Parathyroid adenoma (tissue), 2 donors: ENCODE results near the gene LIN37.

Source experiments
- H2AFZ ChIP-seq: fragments of 300-600 bp; sonication (generic); one replicate; pipeline ENCODE4 v1.7.0; 2017; ENCODE audit warnings: antibody characterized with exemption, mild to moderate bottlenecking
- H3K27ac ChIP-seq: fragments of 300-600 bp; sonication (generic); one replicate; pipeline ENCODE4 v1.7.0; 2017
- H3K27me3 ChIP-seq: fragments of 300-600 bp; sonication (generic); one replicate; pipeline ENCODE4 v1.7.0; 2017; ENCODE audit warnings: low read length; ENCODE audit not compliant: control insufficient read depth, insufficient read depth
- H3K36me3 ChIP-seq: fragments of 300-600 bp; sonication (generic); one replicate; pipeline ENCODE4 v1.7.0; 2017; ENCODE audit warnings: low read length; ENCODE audit not compliant: control insufficient read depth, insufficient read depth
- H3K4me1 ChIP-seq: fragments of 300-600 bp; sonication (generic); one replicate; pipeline ENCODE4 v1.7.0; 2017; ENCODE audit warnings: control low read depth
- H3K4me2 ChIP-seq: fragments of 300-600 bp; sonication (generic); one replicate; pipeline ENCODE4 v1.7.0; 2017; ENCODE audit warnings: low read length
- H3K4me3 ChIP-seq: fragments of 300-600 bp; sonication (generic); one replicate; pipeline ENCODE4 v1.7.0; 2017; ENCODE audit warnings: low read depth, low read length
- H3K79me2 ChIP-seq: fragments of 300-600 bp; sonication (generic); one replicate; pipeline ENCODE4 v1.7.0; 2017; ENCODE audit warnings: control low read depth
- H3K9ac ChIP-seq: fragments of 300-600 bp; sonication (generic); one replicate; pipeline ENCODE4 v1.7.0; 2017; ENCODE audit warnings: mild to moderate bottlenecking
- H3K9me3 ChIP-seq: fragments of 300-600 bp; sonication (generic); one replicate; pipeline ENCODE4 v1.7.0; 2017; ENCODE audit warnings: low read length; ENCODE audit not compliant: control insufficient read depth
- CTCF ChIP-seq: fragments of 300-600 bp; sonication (generic); IDR thresholded peaks from one replicate; pipeline ENCODE4 v1.7.0; 2017; ENCODE audit warnings: antibody characterized with exemption, mild to moderate bottlenecking
- donor health status: primary hyperparathyroidism.

Gene LIN37

GRCh38 chr19:35759697-35760096 is 11.3 kb downstream of the LIN37 start:
- Histone ChIP-seq H3K4me1 (peaks cover 10% of the 10 kb centered on the region), H3K4me3 (no peak overlapping the region)
- no peak for TF ChIP-seq CTCF

GRCh38 chr19:35760711-35761349 is 12.5 kb downstream of the LIN37 start:
- TF ChIP-seq CTCF, result no peak
- Histone ChIP-seq H3K9ac (no peak overlapping the region), H3K4me1 (peaks cover 10% of the 10 kb centered on the region), H3K4me3 (no peak overlapping the region), H3K27me3 (no peaks in the 10 kb centered on the region), H3K9me3 (no peaks in the 10 kb centered on the region), H2AFZ (no peak overlapping the region), H3K27ac (no peak overlapping the region), H3K79me2 (peaks cover 12% of the 10 kb centered on the region), H3K36me3 (no peaks in the 10 kb centered on the region), H3K4me2 (no peak overlapping the region)

More at GRCh38 chr19:35759697-35760096, 11.3 kb downstream of the LIN37 start:
- H3K9ac ChIP-seq, result no peak overlapping the region
- H2AFZ ChIP-seq, result no peak overlapping the region
- peaks cover 12% of the 10 kb centered on the region for H3K79me2 ChIP-seq
- no peaks in the 10 kb centered on the region for H3K36me3 ChIP-seq
- H3K4me2 ChIP-seq, result no peak overlapping the region
- no peaks in the 10 kb centered on the region for H3K27me3 ChIP-seq
- no peaks in the 10 kb centered on the region for H3K9me3 ChIP-seq
- no peak overlapping the region for H3K27ac ChIP-seq

- no peak for TF ChIP-seq CTCF
- no peaks in the 10 kb centered on the region for H3K9me3 ChIP-seq
- H3K9ac ChIP-seq, result no peak overlapping the region
- no peak overlapping the region for H3K4me2 ChIP-seq
- peaks cover 16% of the 10 kb centered on the region for H3K4me1 ChIP-seq
- H2AFZ ChIP-seq, result no peak overlapping the region
- no peaks in the 10 kb centered on the region for H3K36me3 ChIP-seq
- H3K27ac ChIP-seq, result no peak overlapping the region
- H3K79me2 ChIP-seq, result peaks cover 4% of the 10 kb centered on the region
- no peaks in the 10 kb centered on the region for H3K27me3 ChIP-seq
- H3K4me3 ChIP-seq, result no peak overlapping the region
These were observed 16.3 kb downstream of the LIN37 start for GRCh38 chr19:35764432-35765315.

GRCh38 chr19:35766571-35767104 is 18.3 kb downstream of the LIN37 start:
- Histone ChIP-seq H3K36me3 (no peaks in the 10 kb centered on the region), H3K4me1 (peaks cover 16% of the 10 kb centered on the region), H3K4me3 (no peak overlapping the region), H3K4me2 (no peak overlapping the region), H3K79me2 (no peaks in the 10 kb centered on the region), H2AFZ (no peak overlapping the region), H3K27ac (peak overlapping the region; percentile 90), H3K9ac (no peak overlapping the region), H3K9me3 (no peaks in the 10 kb centered on the region), H3K27me3 (no peaks in the 10 kb centered on the region)
- TF ChIP-seq CTCF, result no peak
